Cardiac fibroblast (primary cell): ENCODE results near the gene LRRC26.

Source experiments
- DNase-seq, 2 donors: peaks; one replicate each; pipeline versions ENCODE4 v3.0.0 to v3.0.0-alpha.2; 2010; ENCODE audit warnings: low read depth in 2 of 2
- H3K4me3 ChIP-seq, 2 donors: replicated peaks in 1 of 2; 1 replicate in 1 of 2; 2 replicates in 1 of 2; pipeline ENCODE4 v1.5.1; 2011; ENCODE audit warnings: low read depth in 2 of 2, low read length in 2 of 2, mild to moderate bottlenecking in 2 of 2, moderate library complexity in 1 of 2
- CTCF ChIP-seq: IDR thresholded peaks from one replicate; pipeline ENCODE4 v1.5.1; 2011; ENCODE audit warnings: low read depth, mild to moderate bottlenecking, low read length, inconsistent platforms

The LRRC26 gene

GRCh38 chr9:137156567-137157375 is 13.1 kb downstream of the LRRC26 start:
- peak; percentile 53 to 58 for DNase-seq
- TF ChIP-seq CTCF = no peak
- peak overlapping the region; percentile 25 to 39 for H3K4me3 ChIP-seq

- TF ChIP-seq CTCF = no peak
- no peak overlapping the region for H3K4me3 ChIP-seq
- DNase-seq = no peak
Observed at GRCh38 chr9:137152844-137153405, 16.9 kb downstream of the LRRC26 start.

- no peak for TF ChIP-seq CTCF
- H3K4me3 ChIP-seq = no peak overlapping the region
- peak; percentile 28 to 50 for DNase-seq
Observed at GRCh38 chr9:137150617-137151457, 19.0 kb downstream of the LRRC26 start.

GRCh38 chr9:137149942-137150616 is 19.8 kb downstream of the LRRC26 start:
- H3K4me3 ChIP-seq = no peak overlapping the region
- DNase-seq = no peak
- no peak for TF ChIP-seq CTCF

- H3K4me3 ChIP-seq = no peak overlapping the region
- no peak for DNase-seq
- no peak for TF ChIP-seq CTCF
Observed at GRCh38 chr9:137149363-137149762, 20.5 kb downstream of the LRRC26 start.

- no peak overlapping the region for H3K4me3 ChIP-seq
- no peak for DNase-seq
- no peak for TF ChIP-seq CTCF
Observed at GRCh38 chr9:137148661-137149060, 21.2 kb downstream of the LRRC26 start.
